Liver (tissue), 4 donors: ENCODE measurements around the gene ABHD17A. TPM values are rescaled to one million over a fixed set of nuclear protein-coding genes. Genes with fewer than 3 reads are reported as not detected.

ENCODE experiments used
- polyA plus RNA-seq, 2 donors: library from polyadenylated mRNA; stranded (reverse) in 1 of 2; unstranded in 1 of 2; fragments of 200-250 nt in 1 of 2; fragments of >200 nt in 1 of 2; fragmentation: Nextera tagmentation in 1 of 2; extraction: Ambion mirVana in 1 of 2; gene quantifications; one replicate each; pipeline versions ENCODE4 v1.2.1 to v1.2.3, GENCODE V29; 2013 to 2015
- total RNA-seq, 2 donors: library from RNA; depleted of rRNA; stranded (reverse); fragments of >200 nt; gene quantifications; one replicate each; pipeline ENCODE4 v1.2.3, GENCODE V29; 2014
- donor health status: healthy.
- donor health status: healthy.
- donor health status: healthy.

ABHD17A gene
- total and polyA plus RNA-seq, 4 donors, result 8.1 to 30.2 (median 27.0) TPM

Other genes with a start within 250 kb of the ABHD17A start
- 100 to 1,000 TPM in 1 of 2 donors, 10 to 100 TPM in 1; 10.9 to 119 TPM for gene TCF3, start 232.9 kb downstream of the ABHD17A start, total RNA-seq
- 10 to 100 TPM in 1 of 2 donors, 1 to 10 TPM in 1; 5.2 to 14.6 TPM for gene TCF3, start 232.9 kb downstream of the ABHD17A start, polyA plus RNA-seq
- not detected for gene ONECUT3, start 132.0 kb downstream of the ABHD17A start, total RNA-seq
- not detected for gene ONECUT3, start 132.0 kb downstream of the ABHD17A start, polyA plus RNA-seq
- 1 to 10 TPM in 1 of 2 donors, under 1 TPM in 1; 0.50 to 3.1 TPM for gene ATP8B3, start 73.2 kb downstream of the ABHD17A start, total RNA-seq
- under 1 TPM; 0.42 to 0.53 TPM for gene ATP8B3, start 73.2 kb downstream of the ABHD17A start, polyA plus RNA-seq
- gene REXO1, start 37.0 kb downstream of the ABHD17A start, total RNA-seq, result 10 to 100 TPM in 1 of 2 donors, 1 to 10 TPM in 1; 8.3 to 11.5 TPM
- 10 to 100 TPM in 1 of 2 donors, 1 to 10 TPM in 1; 2.0 to 10.0 TPM for gene REXO1, start 37.0 kb downstream of the ABHD17A start, polyA plus RNA-seq
- 1 to 10 TPM; 4.4 to 7.6 TPM for gene KLF16, start 21.9 kb downstream of the ABHD17A start, total RNA-seq
- gene KLF16, start 21.9 kb downstream of the ABHD17A start, polyA plus RNA-seq, result 10 to 100 TPM in 1 of 2 donors, 1 to 10 TPM in 1; 1.2 to 14.8 TPM
- 1 to 10 TPM; 1.3 to 3.3 TPM for gene ADAT3, start 19.9 kb upstream of the ABHD17A start, total RNA-seq
- gene ADAT3, start 19.9 kb upstream of the ABHD17A start, polyA plus RNA-seq, result 1 to 10 TPM; 1.4 to 2.8 TPM
- gene SCAMP4, start 19.9 kb upstream of the ABHD17A start, total RNA-seq, result 10 to 100 TPM; 16.4 to 16.8 TPM
- 10 to 100 TPM; 13.0 to 22.1 TPM for gene SCAMP4, start 19.9 kb upstream of the ABHD17A start, polyA plus RNA-seq
- gene CSNK1G2, start 55.7 kb upstream of the ABHD17A start, total RNA-seq, result 10 to 100 TPM; 26.5 to 30.6 TPM
- 10 to 100 TPM in 1 of 2 donors, 1 to 10 TPM in 1; 3.5 to 21.3 TPM for gene CSNK1G2, start 55.7 kb upstream of the ABHD17A start, polyA plus RNA-seq
- gene BTBD2, start 130.2 kb upstream of the ABHD17A start, total RNA-seq, result 10 to 100 TPM; 19.5 to 20.9 TPM
- gene BTBD2, start 130.2 kb upstream of the ABHD17A start, polyA plus RNA-seq, result 10 to 100 TPM in 1 of 2 donors, 1 to 10 TPM in 1; 7.4 to 25.1 TPM
- gene MKNK2, start 165.7 kb upstream of the ABHD17A start, total RNA-seq, result 100 to 1,000 TPM in 1 of 2 donors, 10 to 100 TPM in 1; 49.5 to 105 TPM
- 10 to 100 TPM; 24.7 to 43.3 TPM for gene MKNK2, start 165.7 kb upstream of the ABHD17A start, polyA plus RNA-seq
- gene MOB3A, start 210.8 kb upstream of the ABHD17A start, total RNA-seq, result 1 to 10 TPM; 7.9 to 8.7 TPM
- 1 to 10 TPM; 3.4 to 5.2 TPM for gene MOB3A, start 210.8 kb upstream of the ABHD17A start, polyA plus RNA-seq
- gene IZUMO4, start 211.4 kb upstream of the ABHD17A start, total RNA-seq, result 1 to 10 TPM; 1.2 TPM
- 1 to 10 TPM; 1.3 to 1.4 TPM for gene IZUMO4, start 211.4 kb upstream of the ABHD17A start, polyA plus RNA-seq